HUES64 (cell line): Measurements from ENCODE around the gene BRD3.

Source experiments
- H3K27ac ChIP-seq: 2 replicates; pipeline ENCODE4 v1.7.0; 2013; ENCODE audit warnings: low read depth, low read length, inconsistent platforms
- H3K27me3 ChIP-seq: 2 replicates; pipeline ENCODE4 v1.6.1; 2013; ENCODE audit warnings: mild to moderate bottlenecking, low read length; ENCODE audit not compliant: insufficient read depth
- H3K36me3 ChIP-seq: 2 replicates; pipeline ENCODE4 v1.6.1; 2013; ENCODE audit warnings: mild to moderate bottlenecking, low read length; ENCODE audit not compliant: insufficient read depth
- H3K4me1 ChIP-seq: 2 replicates; pipeline ENCODE4 v1.6.1; 2013; ENCODE audit warnings: mild to moderate bottlenecking, low read length, moderate library complexity; ENCODE audit not compliant: insufficient read depth
- H3K4me3 ChIP-seq: 2 replicates; pipeline ENCODE4 v1.5.1; 2013; ENCODE audit warnings: mild to moderate bottlenecking, low read length, moderate library complexity
- H3K9ac ChIP-seq: 2 replicates; pipeline ENCODE4 v1.6.1; 2013; ENCODE audit warnings: mild to moderate bottlenecking, low read depth, low read length
- H3K9me3 ChIP-seq: 2 replicates; pipeline ENCODE4 v1.6.1; 2013; ENCODE audit warnings: low read depth, low read length; ENCODE audit not compliant: insufficient read depth
- WGBS: fragments of 150-250, 120-280 bp; methylation state at CpG from one replicate; pipeline ENCODE4 v1.1.7; 2013; ENCODE audit warnings: missing lambda C conversion rate; 5-methylcytosine and 5-hydroxymethylcytosine counted together

BRD3 gene

GRCh38 chr9:134005381-134005780 is 62.4 kb downstream of the BRD3 start:
- WGBS: 94% methylated on average over 8 of the region's 8 CpGs
- peaks cover 5% of the 10 kb centered on the region for H3K9me3 ChIP-seq
- H3K4me1 ChIP-seq: no peaks in the 10 kb centered on the region
- no peaks in the 10 kb centered on the region for H3K27me3 ChIP-seq
- no peak overlapping the region for H3K9ac ChIP-seq
- no peak overlapping the region for H3K27ac ChIP-seq
- no peak overlapping the region for H3K4me3 ChIP-seq
- no peaks in the 10 kb centered on the region for H3K36me3 ChIP-seq

GRCh38 chr9:134004881-134005280 is 62.9 kb downstream of the BRD3 start:
- H3K36me3 ChIP-seq: no peaks in the 10 kb centered on the region
- H3K27me3 ChIP-seq: no peaks in the 10 kb centered on the region
- no peak overlapping the region for H3K9ac ChIP-seq
- H3K27ac ChIP-seq: no peak overlapping the region
- H3K4me3 ChIP-seq: no peak overlapping the region
- H3K9me3 ChIP-seq: 0 out of 2 replicates have a peak, but pooled peaks cover under 1% of the 10 kb centered on the region
- WGBS: 87% methylated on average over 14 of the region's 14 CpGs
- H3K4me1 ChIP-seq: no peaks in the 10 kb centered on the region

GRCh38 chr9:134004131-134004873 is 63.5 kb downstream of the BRD3 start:
- Histone ChIP-seq H3K27me3 (no peaks in the 10 kb centered on the region), H3K4me1 (no peaks in the 10 kb centered on the region), H3K9me3 (no peaks in the 10 kb centered on the region), H3K36me3 (no peaks in the 10 kb centered on the region), H3K4me3 (no peak overlapping the region), H3K27ac (no peak overlapping the region), H3K9ac (no peak overlapping the region)
- WGBS: 87% methylated on average over 20 of the region's 20 CpGs

GRCh38 chr9:134003237-134003636 is 64.6 kb downstream of the BRD3 start:
- no peak overlapping the region for H3K4me3 ChIP-seq
- no peaks in the 10 kb centered on the region for H3K27me3 ChIP-seq
- no peak overlapping the region for H3K27ac ChIP-seq
- H3K4me1 ChIP-seq: no peaks in the 10 kb centered on the region
- no peaks in the 10 kb centered on the region for H3K36me3 ChIP-seq
- 81% methylated on average over 2 of the region's 2 CpGs for WGBS
- no peaks in the 10 kb centered on the region for H3K9me3 ChIP-seq
- no peak overlapping the region for H3K9ac ChIP-seq

GRCh38 chr9:134002796-134003195 is 65.0 kb downstream of the BRD3 start:
- H3K36me3 ChIP-seq: no peaks in the 10 kb centered on the region
- WGBS: 83% methylated on average over 2 of the region's 2 CpGs
- H3K27ac ChIP-seq: no peak overlapping the region
- no peaks in the 10 kb centered on the region for H3K9me3 ChIP-seq
- no peaks in the 10 kb centered on the region for H3K4me1 ChIP-seq
- H3K4me3 ChIP-seq: no peak overlapping the region
- H3K27me3 ChIP-seq: no peaks in the 10 kb centered on the region
- no peak overlapping the region for H3K9ac ChIP-seq

GRCh38 chr9:133999851-134000265 is 68.0 kb downstream of the BRD3 start:
- Histone ChIP-seq H3K9me3 (no peaks in the 10 kb centered on the region), H3K9ac (no peak overlapping the region), H3K36me3 (no peaks in the 10 kb centered on the region), H3K4me3 (no peak overlapping the region), H3K27ac (no peak overlapping the region), H3K27me3 (no peaks in the 10 kb centered on the region), H3K4me1 (no peaks in the 10 kb centered on the region)
- WGBS: 88% methylated on average over 6 of the region's 6 CpGs

- H3K4me1 ChIP-seq: no peaks in the 10 kb centered on the region
- no peaks in the 10 kb centered on the region for H3K27me3 ChIP-seq
- no peak overlapping the region for H3K4me3 ChIP-seq
- H3K9me3 ChIP-seq: no peaks in the 10 kb centered on the region
- no peaks in the 10 kb centered on the region for H3K36me3 ChIP-seq
- no peak overlapping the region for H3K9ac ChIP-seq
- no peak overlapping the region for H3K27ac ChIP-seq
- WGBS: 92% methylated on average over 1 of the region's 1 CpG
Measured at GRCh38 chr9:133998915-133999595, 68.8 kb downstream of the BRD3 start.

GRCh38 chr9:133997584-133997983 is 70.2 kb downstream of the BRD3 start:
- Histone ChIP-seq H3K4me1 (peaks cover 5% of the 10 kb centered on the region; the same call in 1 of the 2 replicates), H3K27ac (no peak overlapping the region), H3K4me3 (no peak overlapping the region), H3K9ac (no peak overlapping the region), H3K9me3 (no peaks in the 10 kb centered on the region), H3K27me3 (no peaks in the 10 kb centered on the region), H3K36me3 (no peaks in the 10 kb centered on the region)
- 87% methylated on average over 2 of the region's 2 CpGs for WGBS

- 78% methylated on average over 24 of the region's 24 CpGs for WGBS
Measured at GRCh38 chr9:133996531-133997520, 71.0 kb downstream of the BRD3 start.

GRCh38 chr9:133995012-133995896 is 72.6 kb downstream of the BRD3 start:
- 90% methylated on average over 17 of the region's 17 CpGs for WGBS
- Histone ChIP-seq H3K36me3 (no peaks in the 10 kb centered on the region), H3K4me1 (peaks cover 5% of the 10 kb centered on the region; the same call in 1 of the 2 replicates), H3K4me3 (no peak overlapping the region), H3K27ac (no peak overlapping the region), H3K9ac (no peak overlapping the region), H3K27me3 (no peaks in the 10 kb centered on the region), H3K9me3 (no peaks in the 10 kb centered on the region)

More at GRCh38 chr9:133996531-133997520, 71.0 kb downstream of the BRD3 start:
- H3K27me3 ChIP-seq: no peaks in the 10 kb centered on the region
- H3K9me3 ChIP-seq: no peaks in the 10 kb centered on the region
- H3K27ac ChIP-seq: no peak overlapping the region
- peaks cover 5% of the 10 kb centered on the region; the same call in 1 of the 2 replicates for H3K4me1 ChIP-seq
- H3K36me3 ChIP-seq: no peaks in the 10 kb centered on the region
- no peak overlapping the region for H3K4me3 ChIP-seq
- no peak overlapping the region for H3K9ac ChIP-seq
